H1 (cell line): ENCODE results near the gene MYL5. TPM values are rescaled to one million over a fixed set of nuclear protein-coding genes. Genes with fewer than 3 reads are reported as not detected.

ENCODE experiments used
- JUN ChIP-seq: IDR thresholded peaks from 2 replicates; pipeline ENCODE4 v1.6.1; 2011; ENCODE audit warnings: low read depth, mild to moderate bottlenecking, improper control_type of control experiment, low read length
- RBBP5 ChIP-seq: IDR thresholded peaks from 2 replicates; pipeline ENCODE4 v1.7.1; 2012; ENCODE audit warnings: low read depth, mild to moderate bottlenecking, inconsistent platforms, low read length, moderate library complexity, borderline replicate concordance
- TEAD4 ChIP-seq: IDR thresholded peaks from 2 replicates; pipeline ENCODE4 v1.6.1; 2012; ENCODE audit warnings: low read depth, low read length, inconsistent platforms, mixed read lengths
- USF2 ChIP-seq: IDR thresholded peaks from 2 replicates; pipeline ENCODE4 v1.6.1; 2011; ENCODE audit warnings: low read length, improper control_type of control experiment
- polyA plus RNA-seq, 7 experiments: library from polyadenylated mRNA; depleted of rRNA in 3 of 7; stranded (reverse) in 5 of 7; unstranded in 2 of 7; fragments of >200 nt in 5 of 7; fragments of 200-250 nt in 2 of 7; gene quantifications; 1 replicate in 5 of 7; 2 replicates in 1 of 7; 4 replicates in 1 of 7; pipeline versions ENCODE4 v1.2.1 to v1.2.3, GENCODE V29; 2011 to 2013; ENCODE audit warnings: missing spikeins in 2 of 7, mixed read lengths in 2 of 7
- total RNA-seq: library from RNA; stranded (reverse); fragmentation: NEBNext Ultra II Directional; extraction: Animal tissue kit (Norgen Biotek cat#: 25700); gene quantifications from 2 replicates; pipeline ENCODE4 v1.2.1, GENCODE V29; 2021
- TF ChIP-seq, protein P1 (sequence below): fragments of 300-600 bp; sonication (generic); IDR thresholded peaks from 2 replicates; pipeline ENCODE4 v1.7.1; 2012; ENCODE audit warnings: low read length, moderate library complexity, mild to moderate bottlenecking, inconsistent platforms; ENCODE audit not compliant: insufficient replicate concordance
- TF ChIP-seq, protein P2 (sequence below), 3 experiments: IDR thresholded peaks; 1 replicate in 2 of 3; 2 replicates in 1 of 3; pipeline versions ENCODE4 v1.5.1 to v1.6.1; 2011; ENCODE audit warnings: low read length in 3 of 3, mild to moderate bottlenecking in 3 of 3, inconsistent platforms in 2 of 3, low read depth in 1 of 3, moderate library complexity in 1 of 3; ENCODE audit not compliant: insufficient read depth in 1 of 3; ENCODE audit errors: control extremely low read depth in 1 of 3

MYL5 gene
- total and polyA plus RNA-seq, 2 of the 8 experiments (the other 6 are each of a cell fraction or from before 2014, with no cell fraction given) = 5.7 to 6.8 TPM

- TF ChIP-seq, protein P1, sequence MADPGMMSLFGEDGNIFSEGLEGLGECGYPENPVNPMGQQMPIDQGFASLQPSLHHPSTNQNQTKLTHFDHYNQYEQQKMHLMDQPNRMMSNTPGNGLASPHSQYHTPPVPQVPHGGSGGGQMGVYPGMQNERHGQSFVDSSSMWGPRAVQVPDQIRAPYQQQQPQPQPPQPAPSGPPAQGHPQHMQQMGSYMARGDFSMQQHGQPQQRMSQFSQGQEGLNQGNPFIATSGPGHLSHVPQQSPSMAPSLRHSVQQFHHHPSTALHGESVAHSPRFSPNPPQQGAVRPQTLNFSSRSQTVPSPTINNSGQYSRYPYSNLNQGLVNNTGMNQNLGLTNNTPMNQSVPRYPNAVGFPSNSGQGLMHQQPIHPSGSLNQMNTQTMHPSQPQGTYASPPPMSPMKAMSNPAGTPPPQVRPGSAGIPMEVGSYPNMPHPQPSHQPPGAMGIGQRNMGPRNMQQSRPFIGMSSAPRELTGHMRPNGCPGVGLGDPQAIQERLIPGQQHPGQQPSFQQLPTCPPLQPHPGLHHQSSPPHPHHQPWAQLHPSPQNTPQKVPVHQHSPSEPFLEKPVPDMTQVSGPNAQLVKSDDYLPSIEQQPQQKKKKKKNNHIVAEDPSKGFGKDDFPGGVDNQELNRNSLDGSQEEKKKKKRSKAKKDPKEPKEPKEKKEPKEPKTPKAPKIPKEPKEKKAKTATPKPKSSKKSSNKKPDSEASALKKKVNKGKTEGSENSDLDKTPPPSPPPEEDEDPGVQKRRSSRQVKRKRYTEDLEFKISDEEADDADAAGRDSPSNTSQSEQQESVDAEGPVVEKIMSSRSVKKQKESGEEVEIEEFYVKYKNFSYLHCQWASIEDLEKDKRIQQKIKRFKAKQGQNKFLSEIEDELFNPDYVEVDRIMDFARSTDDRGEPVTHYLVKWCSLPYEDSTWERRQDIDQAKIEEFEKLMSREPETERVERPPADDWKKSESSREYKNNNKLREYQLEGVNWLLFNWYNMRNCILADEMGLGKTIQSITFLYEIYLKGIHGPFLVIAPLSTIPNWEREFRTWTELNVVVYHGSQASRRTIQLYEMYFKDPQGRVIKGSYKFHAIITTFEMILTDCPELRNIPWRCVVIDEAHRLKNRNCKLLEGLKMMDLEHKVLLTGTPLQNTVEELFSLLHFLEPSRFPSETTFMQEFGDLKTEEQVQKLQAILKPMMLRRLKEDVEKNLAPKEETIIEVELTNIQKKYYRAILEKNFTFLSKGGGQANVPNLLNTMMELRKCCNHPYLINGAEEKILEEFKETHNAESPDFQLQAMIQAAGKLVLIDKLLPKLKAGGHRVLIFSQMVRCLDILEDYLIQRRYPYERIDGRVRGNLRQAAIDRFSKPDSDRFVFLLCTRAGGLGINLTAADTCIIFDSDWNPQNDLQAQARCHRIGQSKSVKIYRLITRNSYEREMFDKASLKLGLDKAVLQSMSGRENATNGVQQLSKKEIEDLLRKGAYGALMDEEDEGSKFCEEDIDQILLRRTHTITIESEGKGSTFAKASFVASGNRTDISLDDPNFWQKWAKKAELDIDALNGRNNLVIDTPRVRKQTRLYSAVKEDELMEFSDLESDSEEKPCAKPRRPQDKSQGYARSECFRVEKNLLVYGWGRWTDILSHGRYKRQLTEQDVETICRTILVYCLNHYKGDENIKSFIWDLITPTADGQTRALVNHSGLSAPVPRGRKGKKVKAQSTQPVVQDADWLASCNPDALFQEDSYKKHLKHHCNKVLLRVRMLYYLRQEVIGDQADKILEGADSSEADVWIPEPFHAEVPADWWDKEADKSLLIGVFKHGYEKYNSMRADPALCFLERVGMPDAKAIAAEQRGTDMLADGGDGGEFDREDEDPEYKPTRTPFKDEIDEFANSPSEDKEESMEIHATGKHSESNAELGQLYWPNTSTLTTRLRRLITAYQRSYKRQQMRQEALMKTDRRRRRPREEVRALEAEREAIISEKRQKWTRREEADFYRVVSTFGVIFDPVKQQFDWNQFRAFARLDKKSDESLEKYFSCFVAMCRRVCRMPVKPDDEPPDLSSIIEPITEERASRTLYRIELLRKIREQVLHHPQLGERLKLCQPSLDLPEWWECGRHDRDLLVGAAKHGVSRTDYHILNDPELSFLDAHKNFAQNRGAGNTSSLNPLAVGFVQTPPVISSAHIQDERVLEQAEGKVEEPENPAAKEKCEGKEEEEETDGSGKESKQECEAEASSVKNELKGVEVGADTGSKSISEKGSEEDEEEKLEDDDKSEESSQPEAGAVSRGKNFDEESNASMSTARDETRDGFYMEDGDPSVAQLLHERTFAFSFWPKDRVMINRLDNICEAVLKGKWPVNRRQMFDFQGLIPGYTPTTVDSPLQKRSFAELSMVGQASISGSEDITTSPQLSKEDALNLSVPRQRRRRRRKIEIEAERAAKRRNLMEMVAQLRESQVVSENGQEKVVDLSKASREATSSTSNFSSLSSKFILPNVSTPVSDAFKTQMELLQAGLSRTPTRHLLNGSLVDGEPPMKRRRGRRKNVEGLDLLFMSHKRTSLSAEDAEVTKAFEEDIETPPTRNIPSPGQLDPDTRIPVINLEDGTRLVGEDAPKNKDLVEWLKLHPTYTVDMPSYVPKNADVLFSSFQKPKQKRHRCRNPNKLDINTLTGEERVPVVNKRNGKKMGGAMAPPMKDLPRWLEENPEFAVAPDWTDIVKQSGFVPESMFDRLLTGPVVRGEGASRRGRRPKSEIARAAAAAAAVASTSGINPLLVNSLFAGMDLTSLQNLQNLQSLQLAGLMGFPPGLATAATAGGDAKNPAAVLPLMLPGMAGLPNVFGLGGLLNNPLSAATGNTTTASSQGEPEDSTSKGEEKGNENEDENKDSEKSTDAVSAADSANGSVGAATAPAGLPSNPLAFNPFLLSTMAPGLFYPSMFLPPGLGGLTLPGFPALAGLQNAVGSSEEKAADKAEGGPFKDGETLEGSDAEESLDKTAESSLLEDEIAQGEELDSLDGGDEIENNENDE = no peak
- TF ChIP-seq, protein P2, sequence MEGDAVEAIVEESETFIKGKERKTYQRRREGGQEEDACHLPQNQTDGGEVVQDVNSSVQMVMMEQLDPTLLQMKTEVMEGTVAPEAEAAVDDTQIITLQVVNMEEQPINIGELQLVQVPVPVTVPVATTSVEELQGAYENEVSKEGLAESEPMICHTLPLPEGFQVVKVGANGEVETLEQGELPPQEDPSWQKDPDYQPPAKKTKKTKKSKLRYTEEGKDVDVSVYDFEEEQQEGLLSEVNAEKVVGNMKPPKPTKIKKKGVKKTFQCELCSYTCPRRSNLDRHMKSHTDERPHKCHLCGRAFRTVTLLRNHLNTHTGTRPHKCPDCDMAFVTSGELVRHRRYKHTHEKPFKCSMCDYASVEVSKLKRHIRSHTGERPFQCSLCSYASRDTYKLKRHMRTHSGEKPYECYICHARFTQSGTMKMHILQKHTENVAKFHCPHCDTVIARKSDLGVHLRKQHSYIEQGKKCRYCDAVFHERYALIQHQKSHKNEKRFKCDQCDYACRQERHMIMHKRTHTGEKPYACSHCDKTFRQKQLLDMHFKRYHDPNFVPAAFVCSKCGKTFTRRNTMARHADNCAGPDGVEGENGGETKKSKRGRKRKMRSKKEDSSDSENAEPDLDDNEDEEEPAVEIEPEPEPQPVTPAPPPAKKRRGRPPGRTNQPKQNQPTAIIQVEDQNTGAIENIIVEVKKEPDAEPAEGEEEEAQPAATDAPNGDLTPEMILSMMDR (IDR thresholded peaks at IDR 0.05; ENCODE audit: control extremely low read depth in 1 of 3, insufficient read depth in 1 of 3, low read depth in 1 of 3, low read length in 3 of 3) = no peak
- TF ChIP-seq JUN = no peak
- TF ChIP-seq TEAD4 = no peak
- TF ChIP-seq RBBP5 = no peak
- TF ChIP-seq USF2 = no peak
Observed at GRCh38 chr4:723751-724530, 49.6 kb downstream of the MYL5 start (continued).
